GM12878 (cell line): ENCODE results near the gene GRXCR2. TPM values are rescaled to one million over a fixed set of nuclear protein-coding genes. Genes with fewer than 3 reads are reported as not detected.

ENCODE experiments used
- ATAC-seq: fragments of 200-7000 bp; cut with Tn5 transposase; 3 replicates; pipeline ENCODE4 v1.9.1; 2020; ENCODE audit warnings: mild to moderate bottlenecking, moderate library complexity
- BruUV-seq: library from RNA; stranded (reverse); fragments of 400-500 nt; replicated peaks from 2 replicates; lab custom pipeline; 2021; lab: Mats Ljungman, UMichigan
- CTCF ChIA-PET: fragments of 300-600 bp; sonication (Branson Sonifier 250); formaldehyde crosslinking; extraction: SDS; loops from one replicate; lab custom pipeline; 2021; ENCODE audit warnings: inconsistent platforms; lab: Yijun Ruan, JAX
- POLR2A ChIA-PET: fragments of 350-600 bp; formaldehyde crosslinking; extraction: SDS; loops from one replicate; lab custom pipeline; 2021; ENCODE audit warnings: inconsistent platforms; lab: Charles Lee
- RAD21 ChIA-PET: fragments of 300-600 bp; sonication (Branson Sonifier 250); formaldehyde crosslinking; loops from one replicate; lab custom pipeline; 2023; ENCODE audit warnings: antibody characterized with exemption; ENCODE audit not compliant: unreplicated experiment; lab: Charles Lee
- SMC1A ChIA-PET: fragments of 300-600 bp; sonication (Branson Sonifier 250); formaldehyde crosslinking; loops from one replicate; lab custom pipeline; 2023; ENCODE audit not compliant: unreplicated experiment, uncharacterized antibody; lab: Charles Lee
- DNase-seq: peaks from one replicate; pipeline ENCODE4 v3.0.0-alpha.2; 2011; ENCODE audit warnings: low read depth, low spot score
- FAIRE-seq: peaks from 3 replicates; lab custom pipeline; 2011; peaks lifted over from hg19 to GRCh38; lab: Jason Lieb, UNC
- H2AFZ ChIP-seq: 2 replicates; pipeline ENCODE4 v1.6.0; 2011; ENCODE audit warnings: low read depth, low read length, control low read depth; ENCODE audit not compliant: control insufficient read depth
- H3K27ac ChIP-seq: 2 replicates; pipeline ENCODE4 v1.5.1; 2011; ENCODE audit warnings: control low read depth; ENCODE audit not compliant: control insufficient read depth, insufficient read depth
- H3K27me3 ChIP-seq, 2 experiments: replicated peaks in 1 of 2; 2 replicates each; pipeline versions ENCODE4 v1.6.0 to v1.6.1; 2011; ENCODE audit warnings: low read length in 1 of 2; ENCODE audit not compliant: control insufficient read depth in 2 of 2, insufficient read depth in 2 of 2
- H3K36me3 ChIP-seq, 2 experiments: 2 replicates each; pipeline ENCODE4 v1.5.1; 2011; ENCODE audit warnings: low read length in 1 of 2; ENCODE audit not compliant: control insufficient read depth in 2 of 2, insufficient read depth in 2 of 2
- H3K4me1 ChIP-seq: 2 replicates; pipeline ENCODE4 v1.6.1; 2011; ENCODE audit warnings: mild to moderate bottlenecking, low read length, moderate library complexity, mixed read lengths; ENCODE audit not compliant: control insufficient read depth, insufficient read depth
- H3K4me2 ChIP-seq: 2 replicates; pipeline ENCODE4 v1.6.0; 2011; ENCODE audit warnings: control low read depth; ENCODE audit not compliant: control insufficient read depth, insufficient read depth
- H3K4me3 ChIP-seq: fragments of 200-600 bp; sonication (generic); 2 replicates; pipeline ENCODE4 v1.5.1; 2016
- H3K79me2 ChIP-seq: 2 replicates; pipeline ENCODE4 v1.6.0; 2011; ENCODE audit warnings: low read length; ENCODE audit not compliant: control insufficient read depth, insufficient read depth
- H3K9ac ChIP-seq: 2 replicates; pipeline ENCODE4 v1.8.0; 2011; ENCODE audit warnings: low read length, control low read depth, mixed read lengths; ENCODE audit not compliant: control insufficient read depth, insufficient read depth
- H3K9me3 ChIP-seq: replicated peaks from 3 replicates; pipeline ENCODE4 v1.5.1; 2011; ENCODE audit warnings: mild to moderate bottlenecking, low read length; ENCODE audit not compliant: control insufficient read depth, insufficient read depth
- H4K20me1 ChIP-seq: 2 replicates; pipeline ENCODE4 v1.6.0; 2011; ENCODE audit not compliant: control insufficient read depth, insufficient read depth
- CHD4 ChIP-seq: fragments of 200-600 bp; sonication (generic); IDR thresholded peaks from 2 replicates; pipeline ENCODE4 v1.6.1; 2016; ENCODE audit warnings: mild to moderate bottlenecking
- MEF2A ChIP-seq: IDR thresholded peaks from 2 replicates; pipeline ENCODE4 v1.6.1; 2011; ENCODE audit warnings: low read depth, mild to moderate bottlenecking, low read length, moderate library complexity; ENCODE audit not compliant: insufficient read depth
- POU2F2 ChIP-seq: IDR thresholded peaks from 3 replicates; pipeline ENCODE4 v1.6.1; 2011; ENCODE audit warnings: low read depth, mild to moderate bottlenecking, low read length, borderline replicate concordance
- USF1 ChIP-seq: IDR thresholded peaks from 2 replicates; pipeline ENCODE4 v1.6.1; 2011; ENCODE audit warnings: borderline replicate concordance, low read depth, mild to moderate bottlenecking, moderate library complexity, mixed read lengths, low read length; ENCODE audit not compliant: insufficient read depth; ENCODE audit errors: extremely low read length
- WRNIP1 ChIP-seq: IDR thresholded peaks from 2 replicates; pipeline ENCODE4 v1.6.1; 2011; ENCODE audit warnings: low read depth, low read length, improper control_type of control experiment, borderline replicate concordance
- WGBS: methylation state at CpG from one replicate; pipeline ENCODE4 v1.1.6; 2016; ENCODE audit warnings: low lambda C conversion rate; ENCODE audit not compliant: insufficient replicate concordance, insufficient coverage; ENCODE audit errors: missing lambda C conversion rate; 5-methylcytosine and 5-hydroxymethylcytosine counted together
- in situ Hi-C: fragments of 300-500 bp; cut with MboI; formaldehyde crosslinking; loops from 9 replicates; pipeline ENCODE4 v1.14.3; 2018; ENCODE audit warnings: mixed read lengths
- intact Hi-C: fragments of 100-400 bp; cut with micrococcal nuclease; formaldehyde crosslinking; loops from one replicate; pipeline ENCODE4 v1.14.2; 2022; ENCODE audit not compliant: unreplicated experiment
- polyA plus RNA-seq, 11 experiments: library from polyadenylated mRNA; depleted of rRNA in 4 of 11; unstranded in 6 of 11; stranded (reverse) in 5 of 11; fragments of >200 nt; fragmentation: Nextera tagmentation in 4 of 11; fragmentation: Illumina TruSeq in 1 of 11; extraction: Ambion mirVana in 4 of 11; extraction: Trizol in 1 of 11; gene quantifications; 1 replicate in 1 of 11; 2 replicates in 10 of 11; pipeline versions ENCODE4 v1.2.1 to v1.2.3, GENCODE V29; 2011 to 2016; ENCODE audit warnings: inconsistent platforms in 2 of 11, missing spikeins in 2 of 11, low read depth in 1 of 11
- total RNA-seq, 4 experiments: library from RNA; depleted of rRNA in 3 of 4; stranded (reverse); fragments of >200 nt in 3 of 4; fragmentation: Illumina TruSeq in 1 of 4; extraction: Trizol in 1 of 4; gene quantifications; 2 replicates each; pipeline versions ENCODE4 v1.2.1 to v1.2.3, GENCODE V29; 2013 to 2021

Gene GRXCR2
- total and polyA plus RNA-seq, 10 of the 15 experiments (the other 5 are each of a cell fraction or from before 2014, with no cell fraction given), result not detected

GRCh38 chr5:145911164-145911563, 38.4 kb upstream of the GRXCR2 start:
- SMC1A ChIA-PET, result interaction anchor here (0.9 kb wide), 1 partner anchor 11 kb away, joined by 3 read pairs; no protein-coding TSS in a partner anchor
- 33% methylated on average over 6 of the region's 6 CpGs for WGBS
- Histone ChIP-seq H4K20me1 (no peaks in the 10 kb centered on the region), H3K4me1 (no peaks in the 10 kb centered on the region), H3K4me3 (no peak overlapping the region), H3K9me3 (no peaks in the 10 kb centered on the region), H3K27ac (no peak overlapping the region), H3K27me3 (peaks cover 0 to 2% of the 10 kb centered on the region in 2 experiments; a peak in 2 of 4 replicates), H3K36me3 (no peaks in the 10 kb centered on the region), H3K9ac (no peak overlapping the region), H2AFZ (no peak overlapping the region), H3K4me2 (no peak overlapping the region), H3K79me2 (no peaks in the 10 kb centered on the region)
- TF ChIP-seq USF1 (no peak), WRNIP1 (no peak), POU2F2 (no peak), CHD4 (no peak), MEF2A (no peak)
- DNase-seq (no peak), FAIRE-seq (no peak), ATAC-seq (no peak)
- intact Hi-C loops (no loop called here), in situ Hi-C loops (no loop called here)
- CTCF ChIA-PET, result interaction anchor here (0.6 kb wide), 1 partner anchor 54 kb away, joined by 3 read pairs; no protein-coding TSS in a partner anchor
- BruUV-seq, result no TSS peak
- POLR2A ChIA-PET, result no interaction called here
- RAD21 ChIA-PET, result no interaction called here
